ENCODE results near the gene GAS6.
A peak's percentile ranks its signal among the peaks of the same experiment; 100 is the strongest.

Gene GAS6

DNA sequence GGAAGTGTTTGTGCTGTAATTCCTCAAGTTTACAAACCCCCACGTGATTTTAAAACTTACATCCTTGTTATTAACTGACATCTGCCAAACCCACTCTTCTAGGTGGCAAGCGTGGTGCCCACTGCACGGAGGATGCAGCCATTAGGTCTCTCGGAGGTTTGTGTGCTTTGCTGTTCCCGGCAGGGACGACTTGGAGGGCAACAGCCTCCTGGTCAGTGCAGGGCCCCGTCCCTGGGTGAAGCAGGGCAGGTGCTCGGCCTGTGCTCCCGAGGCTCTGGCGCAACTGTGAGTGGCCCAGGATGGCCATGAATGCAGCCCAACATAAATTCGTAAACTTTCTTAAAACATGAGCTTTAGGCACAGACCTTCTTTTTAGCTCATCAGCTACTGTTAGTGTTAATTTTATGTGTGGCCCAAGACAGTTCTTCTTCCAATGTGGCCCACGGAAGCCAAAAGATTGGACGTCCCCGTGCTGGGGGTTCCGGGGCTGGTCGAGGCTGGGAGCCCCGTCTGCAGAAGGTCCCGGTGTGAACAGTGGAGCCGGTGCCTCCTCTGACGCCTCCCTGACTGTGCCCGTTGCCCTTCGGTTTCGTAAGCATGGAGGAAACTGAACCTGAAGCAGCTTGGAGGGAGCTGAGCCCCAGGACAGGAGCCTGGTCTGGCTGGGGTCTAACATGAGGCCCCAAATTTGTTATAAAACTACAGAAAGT, 11.9 kb downstream of the GAS6 start:
- DNase-seq (ENCODE audit: low read depth) = no peak

DNA sequence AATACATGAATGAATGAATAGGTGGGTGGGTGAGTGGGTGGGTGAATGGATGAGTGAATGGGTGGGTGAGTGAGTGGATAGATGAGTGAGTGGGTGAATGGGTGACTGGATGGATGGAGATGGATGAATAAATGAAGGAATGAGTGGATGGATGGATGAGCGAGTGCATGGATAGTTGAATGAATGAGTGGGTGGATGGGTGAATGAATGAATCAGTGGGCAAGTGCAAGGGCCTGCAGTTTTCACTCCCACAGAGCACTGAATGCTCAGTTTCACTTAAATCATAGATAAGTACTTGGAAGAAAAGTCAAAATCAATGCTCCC, 12.4 kb downstream of the GAS6 start:
- DNase-seq (ENCODE audit: low read depth) = no peak

DNA sequence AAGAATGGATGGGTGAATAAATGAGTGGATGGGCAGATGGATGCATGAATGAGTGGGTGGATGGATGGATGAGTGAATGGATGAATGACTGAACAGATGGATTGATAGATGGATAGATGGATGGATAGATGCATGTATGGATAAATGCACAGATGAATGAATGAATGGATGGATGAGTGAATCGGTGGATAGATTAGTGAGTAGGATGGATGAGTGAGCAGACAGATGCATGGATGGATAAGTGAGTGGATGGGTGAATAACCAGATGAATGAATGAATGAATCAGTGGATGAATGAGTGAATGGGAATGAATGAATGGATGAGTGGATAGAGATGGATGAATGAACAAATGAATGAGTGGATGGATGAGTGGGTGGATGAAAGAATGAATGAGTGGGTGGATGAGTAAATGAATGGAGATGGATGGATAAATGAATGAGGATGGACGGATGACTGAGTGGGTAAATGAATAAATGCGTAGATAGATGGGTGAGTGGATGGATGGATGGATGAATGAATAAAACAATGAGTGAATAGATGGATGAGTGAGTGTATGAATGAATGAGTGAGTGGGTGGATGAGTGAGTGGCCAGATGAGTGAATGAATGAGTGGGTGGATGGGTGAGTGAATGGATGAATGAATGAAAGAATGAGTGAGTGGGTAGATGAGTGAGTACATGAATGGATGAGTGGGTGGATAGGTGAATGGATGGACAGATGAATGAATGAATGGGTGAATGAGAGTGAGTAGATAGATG, 13.0 kb downstream of the GAS6 start:
- DNase-seq (ENCODE audit: low read depth) = no peak

DNA sequence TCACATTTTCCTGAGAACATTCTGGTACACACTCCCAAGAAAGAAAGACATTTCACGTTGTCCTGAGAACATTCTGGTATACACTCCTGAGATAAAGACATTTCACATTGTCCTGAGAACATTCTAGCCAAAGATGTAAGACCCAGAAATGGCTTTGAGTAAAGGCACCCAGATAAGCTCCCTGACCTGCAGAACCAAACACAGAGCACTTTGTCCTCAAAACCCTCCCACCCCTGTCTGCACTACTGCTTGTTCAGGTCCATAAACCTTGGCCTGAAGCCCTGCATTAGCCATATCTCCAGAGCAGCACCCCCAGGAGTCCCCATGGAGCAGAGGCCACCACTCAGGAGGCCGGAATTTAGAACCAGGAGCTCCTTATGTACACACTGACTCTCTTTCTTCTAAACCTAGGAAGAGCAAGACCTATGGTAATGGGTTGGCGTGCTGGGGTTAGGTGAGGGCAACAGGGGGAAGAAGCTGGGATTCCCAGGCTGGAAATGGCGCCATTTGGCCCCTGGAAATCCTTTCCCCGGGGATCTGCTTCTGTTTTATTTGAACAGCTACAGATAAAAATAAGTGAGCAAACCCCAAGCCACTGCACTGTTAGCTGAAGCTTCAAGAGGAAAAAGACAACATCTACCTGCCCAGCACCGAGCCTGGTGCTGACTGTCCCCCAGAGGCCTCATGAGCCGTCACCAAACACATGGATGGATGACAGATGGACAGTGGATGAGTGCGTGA, 13.7 kb downstream of the GAS6 start:
- no peak for DNase-seq (ENCODE audit: low read depth)

DNA sequence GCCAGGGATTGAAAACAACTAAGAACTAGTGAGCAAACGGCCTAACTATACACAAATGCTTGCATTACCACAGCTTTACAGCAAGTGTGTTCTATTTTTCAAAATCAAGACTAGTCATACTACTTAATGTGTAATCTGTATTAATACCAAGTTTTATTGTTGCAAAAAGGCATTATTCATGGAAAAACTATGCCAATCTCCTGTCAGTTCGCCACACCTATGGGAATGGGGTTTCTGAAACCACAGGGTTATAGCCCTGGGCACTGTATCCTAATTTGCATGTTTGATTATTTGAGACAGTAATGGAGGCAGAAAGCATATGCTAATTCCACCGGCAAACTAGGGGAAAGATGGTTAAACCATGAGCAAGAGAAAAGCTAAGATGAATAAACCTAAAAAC, 14.3 kb downstream of the GAS6 start:
- no peak for DNase-seq (ENCODE audit: low read depth)

DNA sequence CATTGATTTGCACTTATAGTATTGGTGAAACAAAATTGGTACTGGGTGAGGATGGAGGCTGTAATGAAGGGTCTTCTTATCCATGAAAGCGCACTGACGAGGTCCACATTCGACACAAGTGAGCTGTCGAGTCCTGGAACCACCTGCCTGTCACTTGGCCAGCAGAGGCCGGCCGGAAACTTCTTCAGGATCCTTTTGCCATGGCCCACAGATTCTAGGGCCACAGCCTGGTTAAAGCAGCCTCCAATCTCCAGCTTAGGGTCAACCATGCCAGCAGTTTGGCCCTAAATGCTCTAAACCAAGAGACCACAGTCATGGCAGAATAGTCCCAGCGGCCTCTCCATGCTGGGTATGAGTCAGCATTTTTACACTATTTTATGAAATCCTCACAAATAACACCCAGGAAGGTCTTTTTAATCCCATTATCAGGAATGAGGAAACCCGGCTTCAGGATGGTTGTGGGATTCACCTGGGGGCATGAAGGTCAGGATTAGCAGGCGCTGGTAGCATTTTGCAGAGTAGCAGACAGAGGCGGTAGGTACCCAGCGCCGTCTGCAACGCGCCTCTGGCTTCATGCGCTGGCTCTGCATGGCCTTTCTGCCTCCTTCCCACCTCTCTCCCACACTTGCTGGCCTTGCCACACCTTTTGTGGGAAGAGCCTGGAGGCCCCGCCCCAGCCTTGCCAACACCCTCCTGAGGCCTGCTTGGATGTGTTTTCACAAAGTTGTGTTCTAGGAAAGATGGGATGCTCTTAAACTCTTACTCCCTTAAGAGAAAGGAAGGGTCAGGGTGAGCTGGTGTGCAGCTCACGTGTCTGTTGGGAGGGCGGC, 15.2 kb downstream of the GAS6 start:
- no peak for DNase-seq (ENCODE audit: low read depth)

DNA sequence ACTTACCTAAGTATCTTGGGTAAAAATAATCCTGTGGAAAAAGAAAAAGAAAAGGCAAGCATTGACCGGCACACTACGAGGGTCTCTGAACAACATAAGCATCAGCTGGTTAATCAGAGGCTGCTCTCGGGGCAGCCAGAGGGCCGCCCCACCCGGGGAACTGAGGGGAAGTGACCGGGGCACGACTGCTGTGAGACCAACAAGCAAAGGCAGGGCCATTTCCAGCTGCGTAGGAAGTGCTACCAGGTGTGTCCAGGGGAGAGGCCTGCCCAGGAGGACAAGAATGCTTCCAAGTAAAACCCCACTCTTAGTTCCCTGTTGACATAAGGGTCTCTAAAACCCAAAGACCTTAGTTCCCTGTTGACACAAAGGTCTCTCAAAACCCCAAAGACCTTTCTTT, 15.9 kb downstream of the GAS6 start:
- no peak for DNase-seq (ENCODE audit: low read depth)

DNA sequence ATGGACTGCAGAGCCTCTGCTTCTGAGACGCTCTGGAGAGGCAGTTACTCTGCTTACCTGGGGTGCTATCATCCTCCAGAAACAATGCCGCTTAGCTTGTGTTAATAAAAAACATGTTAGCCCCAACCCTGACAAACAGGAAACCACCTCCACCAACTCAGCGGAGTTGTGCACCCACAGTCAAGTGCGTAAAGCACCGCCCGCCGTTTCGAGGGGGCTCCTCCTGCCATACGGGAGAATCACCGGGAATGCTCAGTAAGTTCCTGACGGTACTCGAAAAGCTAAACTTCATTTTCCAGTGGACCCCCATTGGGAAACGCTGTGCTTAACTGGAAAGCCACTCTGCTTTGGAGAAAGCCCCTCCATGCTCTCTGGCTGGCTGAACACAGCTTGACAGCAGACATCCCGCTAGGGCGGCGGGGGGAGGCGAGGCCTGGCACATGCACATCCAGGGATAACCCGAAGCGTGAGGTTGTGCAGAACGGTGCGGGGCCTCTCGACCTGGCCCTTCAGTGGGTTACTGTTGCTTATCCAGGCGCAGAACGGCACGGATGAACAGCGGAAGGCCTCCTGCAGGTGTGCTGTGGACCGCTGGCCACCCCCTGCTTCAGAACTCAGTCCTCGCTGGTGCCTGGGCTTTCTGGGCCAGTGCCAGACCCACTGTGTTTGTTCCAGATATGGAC, 17.1 kb downstream of the GAS6 start:
- no peak for DNase-seq (ENCODE audit: low read depth)

DNA sequence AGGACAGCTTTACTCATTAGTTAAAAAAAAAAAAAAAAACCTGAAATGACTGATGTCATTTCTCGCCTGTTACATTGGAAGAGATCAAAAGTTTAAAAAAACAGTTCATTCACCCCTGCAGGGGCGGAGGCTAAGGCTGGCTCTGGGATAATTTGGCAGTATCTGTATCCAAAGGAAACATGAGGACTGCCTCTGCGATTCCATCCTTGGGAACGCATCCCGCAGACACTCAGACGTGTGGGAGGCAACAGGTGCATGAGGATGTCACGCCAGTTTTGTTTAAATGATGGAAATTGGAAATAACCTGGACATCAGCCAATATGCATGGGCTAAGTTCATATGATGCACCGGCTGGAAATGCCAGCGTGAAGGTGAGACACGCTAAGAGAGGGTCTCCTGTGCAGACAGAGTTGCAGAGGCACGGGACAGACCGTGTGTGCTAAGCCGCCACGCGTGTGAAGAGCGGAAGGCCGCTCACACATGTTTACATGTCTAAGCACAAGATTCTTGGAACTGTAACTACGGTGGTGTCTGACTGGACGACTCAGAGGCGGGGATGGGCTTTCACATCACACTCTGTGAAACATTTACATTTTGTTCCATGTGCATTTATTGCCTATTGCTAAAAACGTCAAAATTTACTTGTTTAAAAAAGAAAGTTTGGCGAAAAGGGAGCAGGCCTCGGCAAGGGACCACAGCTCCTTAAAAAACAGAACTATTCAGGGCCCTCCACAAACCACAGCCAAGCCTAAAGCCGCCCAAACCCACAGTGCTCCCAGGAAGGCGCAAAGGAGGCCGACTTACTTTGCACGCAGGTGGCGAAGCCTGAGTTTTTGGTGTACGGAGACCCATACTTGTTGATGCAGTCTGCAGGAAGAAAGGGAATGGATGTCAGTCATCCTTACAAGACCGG, 17.9 kb downstream of the GAS6 start:
- no peak for DNase-seq (ENCODE audit: low read depth)

DNA sequence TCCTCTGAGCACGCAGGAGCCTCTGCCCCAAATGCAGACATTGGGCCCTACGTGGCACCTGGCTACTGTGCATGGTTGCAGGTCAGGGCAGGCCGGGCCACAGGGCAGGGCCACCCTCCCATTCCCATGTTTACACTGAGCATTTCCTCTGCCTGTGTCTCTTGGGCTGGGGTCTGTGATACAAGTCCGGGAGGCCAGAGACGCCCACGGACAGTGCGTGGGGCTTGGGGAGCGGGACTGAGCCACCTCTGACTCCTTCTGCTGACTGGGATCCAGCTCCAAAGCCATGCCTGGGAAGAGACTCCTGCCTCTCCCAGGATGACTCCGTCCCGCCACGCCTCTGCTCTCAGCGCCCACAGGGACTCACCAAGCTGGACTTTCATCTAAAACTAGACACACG, 18.8 kb downstream of the GAS6 start:
- DNase-seq (ENCODE audit: low read depth) = no peak

DNA sequence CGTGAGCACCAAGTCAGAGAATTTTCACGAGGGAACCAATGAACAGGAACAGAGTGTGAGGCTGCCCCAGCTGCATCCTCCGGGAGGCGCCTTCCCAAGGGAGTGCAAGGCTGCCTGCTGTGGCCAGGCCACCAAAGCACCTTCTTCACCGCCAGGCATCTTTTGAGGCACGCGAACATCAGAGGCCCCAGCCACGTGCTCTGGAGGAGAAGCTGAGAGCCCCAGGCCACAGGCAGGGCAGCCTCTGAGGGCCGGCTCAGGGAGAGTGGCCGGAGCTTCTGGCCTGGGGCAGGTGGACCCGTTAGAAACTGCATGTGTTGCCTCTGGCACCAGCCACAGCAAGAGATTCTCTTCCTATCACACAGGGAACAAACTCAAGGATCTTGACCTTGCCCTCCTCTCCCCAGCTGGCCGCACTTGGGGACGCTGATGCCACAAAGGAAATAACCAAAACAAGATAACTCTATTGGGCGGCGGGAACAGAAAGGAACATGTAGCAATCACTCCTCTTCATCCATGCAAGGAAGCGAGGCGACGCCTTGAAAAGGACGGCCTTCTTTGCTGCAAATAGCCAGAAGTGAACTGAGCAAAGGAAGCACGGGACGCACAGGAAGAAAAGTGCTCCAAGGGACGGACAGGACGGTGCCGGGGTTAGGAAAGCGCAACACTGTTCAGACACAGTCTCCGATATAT, 19.9 kb downstream of the GAS6 start:
- peak; percentile 14 for DNase-seq (ENCODE audit: low read depth)

DNA sequence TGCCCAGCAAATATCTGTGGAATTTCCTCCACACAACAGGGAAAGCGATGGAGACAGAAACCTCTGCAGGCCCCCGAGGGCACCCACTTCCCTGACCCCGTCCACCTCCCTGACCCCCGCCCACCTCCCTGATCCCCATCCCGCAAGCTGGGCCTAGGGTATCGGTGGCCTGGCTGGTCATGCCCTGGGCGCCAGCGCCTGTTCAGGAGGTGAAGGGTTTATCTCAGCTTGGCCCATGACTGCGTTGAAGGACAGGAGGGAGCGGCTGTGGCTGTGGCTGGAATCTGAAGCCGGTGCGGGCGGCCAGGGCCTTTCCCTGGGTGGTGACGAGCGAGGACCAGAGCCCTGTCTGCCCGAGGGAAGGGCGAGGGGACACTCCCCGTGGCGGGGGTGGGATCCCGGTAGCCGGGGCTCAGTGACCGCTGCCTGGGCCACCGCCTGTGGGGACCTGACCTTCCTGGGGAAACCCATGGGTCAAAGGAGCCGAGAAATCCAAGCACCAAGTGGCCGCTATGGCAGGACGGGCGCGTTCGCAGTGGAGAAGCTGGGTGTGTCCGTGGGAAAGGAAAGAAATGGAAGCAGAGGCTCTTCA, 20.7 kb downstream of the GAS6 start:
- no peak for DNase-seq (ENCODE audit: low read depth)

DNA sequence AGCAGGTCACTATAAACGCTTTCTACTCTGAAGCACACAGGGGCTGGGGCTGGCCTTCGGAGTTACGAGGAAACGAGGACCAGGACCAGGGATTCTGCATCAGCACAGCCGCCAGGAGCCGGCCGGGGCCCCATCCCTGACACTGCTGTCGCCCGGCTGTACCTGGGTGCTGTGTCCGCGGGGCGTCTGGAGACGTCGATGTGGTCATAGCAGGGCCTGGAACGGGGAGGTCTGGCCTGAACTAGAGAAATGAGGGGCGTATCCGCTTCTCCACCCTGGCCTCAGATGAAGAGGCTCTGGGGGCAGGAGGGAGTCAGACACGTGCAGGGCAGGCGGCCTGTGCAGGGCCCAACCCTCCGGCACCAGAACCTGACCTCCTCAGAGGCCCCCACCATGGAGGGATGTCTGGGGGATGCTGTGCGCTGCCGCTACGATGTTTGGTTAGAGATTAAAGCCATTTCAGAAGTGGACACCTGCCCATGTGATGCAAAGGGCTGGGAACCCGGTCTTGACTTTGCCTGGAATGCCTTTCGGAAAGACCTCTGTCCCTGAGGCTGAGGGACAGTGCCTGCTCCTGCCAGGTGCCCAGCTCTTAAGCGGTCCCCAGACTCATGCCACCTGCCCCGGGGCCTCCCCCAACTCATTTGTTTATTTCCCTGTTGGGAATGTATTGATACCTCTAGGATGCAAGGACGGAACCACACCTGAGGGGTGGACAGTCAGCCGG, 21.4 kb downstream of the GAS6 start:
- no peak for DNase-seq (ENCODE audit: low read depth)

DNA sequence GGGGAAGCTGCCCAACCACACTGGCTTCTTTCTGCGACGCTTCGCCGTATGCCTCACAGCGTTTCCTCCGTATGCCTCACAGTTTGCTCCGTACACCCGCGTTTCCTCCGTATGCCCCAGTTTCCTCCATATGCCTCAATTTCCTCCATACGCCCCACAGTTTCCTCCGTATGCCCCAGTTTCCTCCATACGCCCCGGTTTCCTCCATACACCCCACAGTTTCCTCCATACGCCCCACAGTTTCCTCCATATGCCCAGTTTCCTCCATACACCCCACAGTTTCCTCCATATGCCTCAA, 22.6 kb downstream of the GAS6 start:
- no peak for DNase-seq (ENCODE audit: low read depth)

DNA sequence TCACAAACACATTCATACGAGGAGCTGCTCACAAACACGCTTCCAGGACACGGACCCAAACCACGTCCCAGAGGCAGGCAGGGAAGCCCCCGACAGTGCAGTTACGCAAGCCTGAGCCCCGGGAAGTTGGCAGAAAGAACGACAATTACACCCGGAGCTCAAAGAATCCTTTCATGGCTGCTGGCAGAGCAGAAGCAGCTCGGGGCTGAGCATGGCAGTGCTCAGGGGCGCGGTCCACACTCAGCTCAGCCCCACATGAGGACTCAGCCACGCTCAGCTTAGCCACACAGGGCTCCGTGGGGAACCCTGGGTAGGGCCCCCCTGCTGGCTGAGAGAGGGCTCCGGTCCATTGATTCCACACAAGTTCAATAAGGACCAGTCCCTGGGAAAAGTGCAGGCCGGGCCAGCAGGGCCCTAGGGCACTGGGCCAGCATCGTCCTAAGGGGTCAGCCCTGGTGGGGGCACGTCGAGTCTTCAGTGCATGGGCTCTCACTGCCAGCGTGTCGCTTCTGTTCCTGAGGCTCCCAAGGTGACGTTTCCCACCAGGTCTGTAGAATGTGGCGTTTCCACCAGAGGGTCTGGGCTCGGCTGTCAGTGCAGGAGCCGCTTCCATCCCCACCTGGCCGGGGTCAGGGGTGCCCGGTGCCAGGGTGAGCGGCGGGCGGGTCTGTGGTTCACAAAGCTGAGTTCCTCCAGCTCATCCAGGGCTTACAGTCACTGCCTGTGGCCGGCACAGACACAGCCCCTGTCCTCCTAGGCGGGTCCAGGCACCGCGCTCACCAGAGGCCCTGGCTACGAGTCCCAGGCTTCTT, 23.1 kb downstream of the GAS6 start:
- DNase-seq (ENCODE audit: low read depth) = no peak

DNA sequence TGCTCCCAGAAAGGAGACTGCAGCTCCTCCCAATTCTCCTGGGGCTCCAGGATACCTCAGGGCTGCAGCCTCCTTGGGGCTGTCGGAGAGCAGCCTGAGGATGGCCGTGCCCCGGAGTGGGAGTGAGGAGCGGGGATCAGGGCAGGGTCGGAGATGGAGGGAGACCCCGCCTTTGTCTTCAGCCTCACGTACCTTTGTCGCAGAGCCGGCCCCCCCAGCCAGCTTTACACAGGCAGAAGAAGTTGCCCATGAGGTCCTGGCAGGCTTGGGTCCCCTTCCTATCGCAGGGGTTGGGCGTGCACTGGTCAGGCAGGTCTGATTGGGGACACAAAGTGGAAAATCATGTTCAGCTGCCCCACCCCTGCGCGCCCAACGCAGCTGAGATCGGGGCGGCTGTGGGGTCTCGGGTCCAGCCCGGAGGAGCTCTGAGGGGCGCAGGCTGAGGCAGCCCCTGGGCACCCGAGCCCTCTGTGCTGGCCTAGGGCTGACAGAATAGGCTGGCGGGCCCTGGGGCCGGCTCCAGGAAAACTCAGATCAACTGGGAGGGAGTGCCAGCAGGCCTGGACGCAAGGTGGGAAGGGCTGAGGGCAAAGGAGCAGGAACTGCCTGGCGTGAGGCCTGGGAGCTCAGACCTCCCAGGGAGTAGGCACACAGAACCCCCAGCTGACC, 24.2 kb downstream of the GAS6 start:
- DNase-seq (ENCODE audit: low read depth) = no peak

DNA sequence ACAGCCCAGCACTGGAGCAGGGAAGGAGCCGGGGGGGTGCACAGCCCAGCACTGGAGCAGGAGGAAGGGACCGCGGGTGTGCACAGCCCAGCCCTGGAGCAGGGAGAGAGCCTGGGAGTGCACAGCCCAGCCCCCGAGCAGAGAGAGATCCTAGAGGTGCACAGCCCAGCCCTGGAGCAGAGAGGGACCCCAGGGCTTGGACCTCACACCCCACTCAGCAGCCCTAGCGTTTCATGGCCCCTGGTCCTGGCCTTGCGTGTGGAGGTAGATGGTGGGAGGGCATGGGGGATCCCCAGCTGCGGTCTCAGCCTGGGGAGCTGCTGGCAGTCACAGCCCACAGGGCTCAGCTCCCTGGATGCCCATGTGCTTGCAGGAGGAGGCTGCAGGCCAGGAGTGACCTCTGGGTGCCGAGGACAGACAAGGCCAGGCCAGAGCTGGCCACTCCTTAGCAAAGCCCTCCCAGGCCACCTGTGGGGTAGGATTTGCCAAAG, 25.1 kb downstream of the GAS6 start:
- no peak for DNase-seq (ENCODE audit: low read depth)
